NCI-H1105 treated with DMSO at 0.1 percent for 48 hours (cell line): ENCODE results near the gene SLC6A6.
A peak's percentile ranks its signal among the peaks of the same experiment; 100 is the strongest.

Source experiments
- DNase-seq: peaks from one replicate; lab custom pipeline; 2025; lab: John Stamatoyannopoulos, UW

SLC6A6 gene

DNA sequence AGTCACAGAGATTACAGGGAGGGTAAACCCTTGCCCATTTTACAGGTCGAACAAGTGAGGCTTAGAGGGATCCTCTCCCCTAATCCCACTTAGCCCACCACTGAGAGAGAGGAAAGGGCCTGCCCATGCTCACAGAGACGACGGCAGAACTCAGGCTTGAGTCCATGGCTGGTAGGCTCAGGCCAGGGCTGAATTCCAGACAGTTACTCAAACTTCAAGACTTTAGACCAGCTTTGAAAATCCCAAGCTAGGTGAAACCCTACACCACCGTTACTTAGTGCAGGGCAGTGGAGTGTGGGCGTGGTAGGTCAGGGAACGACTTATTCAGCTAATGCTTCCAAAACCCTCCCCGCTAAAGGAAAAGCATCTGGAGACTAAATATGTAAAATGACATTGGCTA, 121.4 kb downstream of the SLC6A6 start:
- DNase-seq: no peak

GRCh38 chr3:14524311-14524711, 121.9 kb downstream of the SLC6A6 start:
- no peak for DNase-seq

DNA sequence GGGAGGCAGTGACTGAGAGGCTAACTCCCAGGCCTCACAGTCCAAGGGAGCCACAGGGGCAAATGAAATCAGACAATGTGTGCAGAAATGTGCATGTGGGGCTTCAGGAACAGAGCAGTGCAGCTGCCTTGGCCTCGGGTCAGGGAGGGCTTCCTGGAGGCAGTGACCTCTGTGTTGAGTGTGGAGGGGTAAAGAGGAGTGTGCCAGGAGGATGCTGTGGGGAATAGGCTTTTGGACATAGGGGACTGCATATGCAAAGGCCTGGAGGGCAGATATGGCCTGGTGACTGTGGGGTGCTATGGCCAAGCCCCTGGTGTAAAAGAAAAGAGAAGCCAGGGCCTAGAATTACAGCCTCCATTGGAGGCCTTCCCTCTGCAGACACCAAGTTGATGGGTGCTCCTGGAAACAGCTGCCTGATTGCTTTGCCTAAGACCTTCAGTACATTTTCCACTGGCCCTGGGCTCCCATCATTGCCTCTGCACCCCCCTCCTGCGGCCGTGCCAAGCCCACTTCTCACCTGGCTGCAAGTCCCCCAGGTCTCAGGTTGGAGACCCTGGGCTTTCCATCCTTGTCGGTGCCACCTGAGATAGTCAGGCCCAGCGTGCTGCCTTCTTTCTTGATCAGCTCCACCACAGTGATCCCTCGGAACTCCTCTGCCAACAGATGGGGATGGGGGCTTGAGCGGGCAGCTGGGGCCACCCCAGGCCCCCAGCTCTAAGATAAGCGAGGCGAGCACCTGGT, 122.7 kb downstream of the SLC6A6 start:
- no peak for DNase-seq

GRCh38 chr3:14525685-14526631, 123.6 kb downstream of the SLC6A6 start:
- DNase-seq: no peak

GRCh38 chr3:14528081-14528480, 125.7 kb downstream of the SLC6A6 start:
- no peak for DNase-seq

DNA sequence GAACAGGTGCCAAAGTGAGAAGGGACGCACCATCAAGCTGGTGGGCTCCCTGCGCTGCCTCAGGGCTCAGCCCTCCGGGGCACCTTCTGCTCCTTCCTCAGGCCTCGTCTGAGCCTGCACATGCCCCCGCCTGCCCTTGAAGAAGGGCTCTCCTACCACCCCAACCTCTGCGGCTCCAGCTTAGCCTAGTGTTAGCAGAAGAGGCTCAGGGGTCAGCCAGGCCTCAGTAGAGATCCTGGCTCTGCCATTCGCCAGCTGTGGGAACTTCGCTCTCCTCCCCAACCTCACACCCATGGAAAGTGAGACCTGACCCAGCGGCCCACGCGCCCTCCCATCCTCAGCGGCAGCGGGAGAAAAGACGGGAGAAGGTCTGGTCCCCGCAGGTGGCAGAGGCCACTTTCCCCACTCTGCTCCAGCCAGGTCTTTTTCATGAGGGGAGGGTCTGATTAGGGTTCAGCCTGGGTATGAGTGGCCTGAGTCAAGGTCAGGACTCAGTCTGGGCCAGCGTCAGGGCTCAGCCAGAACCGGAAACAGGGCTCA, 129.5 kb downstream of the SLC6A6 start:
- no peak for DNase-seq

- DNase-seq: no peak
Measured at GRCh38 chr3:14532691-14533456, 130.5 kb downstream of the SLC6A6 start.

GRCh38 chr3:14533457-14533958, 131.1 kb downstream of the SLC6A6 start:
- DNase-seq: no peak

DNA sequence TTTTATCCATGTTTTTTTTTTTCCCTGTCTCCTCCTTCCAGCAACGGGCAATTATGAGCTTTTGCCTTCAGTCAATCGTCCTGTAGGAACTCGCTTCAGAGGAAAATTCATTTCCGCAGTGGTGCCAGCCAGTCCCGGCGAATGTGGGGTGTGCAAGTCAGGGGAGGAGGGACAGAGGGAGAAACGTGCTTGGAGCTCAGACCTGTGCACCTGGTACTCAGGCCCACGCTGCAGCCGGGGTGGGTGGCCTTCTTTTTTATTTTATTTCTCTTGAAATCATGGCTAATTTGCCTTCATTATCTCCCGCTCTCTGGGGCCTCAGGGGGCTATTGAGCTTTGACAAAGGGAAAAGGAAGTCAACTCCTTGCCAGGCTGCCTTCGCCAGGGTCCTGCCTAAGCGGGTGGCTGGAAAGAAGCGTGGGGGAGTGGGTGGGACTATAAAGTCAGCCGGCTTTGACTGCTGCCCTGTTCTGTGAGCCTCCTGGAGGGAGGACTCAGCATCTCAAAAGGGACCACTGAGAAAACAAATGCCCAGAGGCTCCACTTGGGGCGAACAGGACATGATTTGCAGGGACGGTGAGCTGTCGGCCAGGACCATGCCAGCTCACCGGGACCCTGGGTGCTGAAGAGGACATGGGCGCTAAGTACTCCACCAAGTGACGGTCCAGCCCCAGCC, 132.2 kb downstream of the SLC6A6 start:
- peak; percentile 46 for DNase-seq

GRCh38 chr3:14535616-14536015, 133.2 kb downstream of the SLC6A6 start:
- DNase-seq: no peak

DNA sequence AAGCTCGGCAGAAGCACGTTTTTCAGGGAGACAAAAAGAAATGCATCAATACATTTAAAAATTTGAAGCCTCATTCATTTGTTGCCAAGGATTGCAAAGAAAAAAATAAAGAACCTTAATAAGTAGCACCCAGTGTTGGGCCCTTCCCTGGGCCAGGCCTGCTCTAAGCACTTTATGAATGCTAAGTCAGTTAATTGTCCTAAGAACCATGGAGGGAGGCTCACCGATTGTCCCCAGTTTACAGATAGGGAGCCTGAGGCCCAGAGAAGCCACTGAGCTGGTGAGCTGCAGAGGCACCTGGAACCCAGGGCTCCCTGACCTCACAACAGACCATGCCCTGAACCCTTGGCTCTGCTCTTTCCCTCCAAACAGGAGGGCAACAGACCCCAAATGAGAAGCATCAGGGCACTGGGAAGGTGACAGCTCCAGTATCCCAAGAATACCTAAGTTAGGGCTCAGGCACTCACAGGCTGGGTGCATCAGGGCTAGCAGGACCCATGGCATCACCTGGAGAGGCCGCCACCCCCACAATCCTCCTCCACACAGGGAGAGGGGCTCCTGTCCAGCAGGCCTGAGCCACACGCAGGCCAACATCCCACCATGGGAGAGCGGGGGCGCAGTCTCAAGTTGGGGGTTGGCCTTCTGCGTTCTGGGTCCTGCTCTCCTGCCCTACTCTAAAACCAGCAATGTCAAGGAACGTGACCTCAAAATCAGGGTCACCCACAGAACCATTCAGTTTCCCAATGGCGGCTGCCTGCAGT, 133.8 kb downstream of the SLC6A6 start:
- DNase-seq: no peak

DNA sequence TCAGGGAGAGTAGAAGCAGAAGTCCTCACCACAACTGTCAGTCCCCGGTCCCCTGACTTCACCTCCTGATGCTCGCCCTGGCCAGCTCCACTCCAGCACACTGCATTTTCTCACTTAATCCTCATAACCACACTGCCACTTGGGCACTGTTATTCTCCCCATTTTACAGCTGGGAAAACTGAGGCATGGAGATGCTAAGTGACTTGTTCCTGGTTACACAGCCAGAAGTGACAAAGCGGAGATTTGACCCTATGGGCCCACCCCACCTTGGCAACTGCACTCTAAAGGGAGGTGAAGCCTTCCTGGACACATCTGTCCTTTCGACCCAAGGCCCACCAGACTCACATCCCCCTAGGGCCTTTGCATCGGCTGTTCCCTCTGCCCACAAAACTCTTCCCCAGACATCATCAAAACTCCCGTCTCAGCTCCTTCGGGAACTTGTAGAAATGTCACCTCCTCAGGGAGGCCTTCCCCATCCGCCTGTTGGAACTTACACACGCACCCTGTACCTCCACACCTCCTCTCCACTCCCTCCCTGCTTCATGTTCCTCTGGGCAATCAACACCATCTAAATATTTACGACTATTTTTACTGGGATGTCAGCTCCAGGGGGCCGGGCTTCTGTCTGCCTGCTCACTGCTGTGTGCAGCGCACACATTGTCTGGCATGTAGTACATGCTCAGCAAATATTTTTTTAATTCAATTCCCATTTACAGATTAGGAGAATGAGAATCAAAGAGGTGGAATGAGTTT, 134.6 kb downstream of the SLC6A6 start:
- no peak for DNase-seq

DNA sequence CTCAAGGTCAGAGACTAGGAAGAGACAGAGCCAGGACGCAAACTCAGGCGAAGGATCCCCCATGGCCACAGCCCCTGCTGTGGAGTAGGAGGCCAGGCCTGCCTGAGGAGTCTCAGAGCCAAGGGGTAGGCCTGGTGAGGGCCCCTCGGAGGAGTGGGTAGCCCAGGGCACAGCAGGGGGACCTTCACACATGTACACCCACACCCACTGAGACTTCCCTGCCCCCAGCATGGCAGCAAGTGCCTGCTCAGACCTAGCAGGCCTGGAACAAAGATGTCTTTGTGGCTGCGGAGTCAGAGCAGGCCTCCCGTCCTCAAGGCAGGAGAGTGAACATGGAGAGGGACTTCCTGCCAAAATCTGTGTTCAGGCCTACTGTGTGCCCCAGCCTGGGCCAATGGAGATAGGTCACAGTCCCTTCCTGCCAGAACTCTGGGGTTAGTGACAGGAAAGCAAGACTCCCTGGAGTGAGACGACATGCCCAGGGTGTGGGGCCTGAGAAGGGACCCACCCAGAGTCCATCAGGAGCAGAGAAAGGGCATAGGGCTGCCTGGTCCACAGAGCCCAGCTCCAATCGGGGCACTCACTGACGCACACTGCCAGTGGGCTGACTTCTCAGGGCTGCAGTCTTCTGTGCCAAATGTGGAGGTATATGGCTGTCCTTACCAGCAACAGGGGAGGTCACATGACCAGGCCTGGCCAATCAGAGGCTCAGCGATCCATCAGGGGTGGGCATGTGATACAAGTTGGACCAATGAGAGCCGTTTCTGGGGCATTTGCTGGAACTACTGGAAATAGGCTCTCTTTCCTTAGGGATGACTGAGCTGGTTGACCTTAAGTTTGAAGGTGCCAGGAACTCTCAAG, 135.4 kb downstream of the SLC6A6 start:
- no peak for DNase-seq

DNA sequence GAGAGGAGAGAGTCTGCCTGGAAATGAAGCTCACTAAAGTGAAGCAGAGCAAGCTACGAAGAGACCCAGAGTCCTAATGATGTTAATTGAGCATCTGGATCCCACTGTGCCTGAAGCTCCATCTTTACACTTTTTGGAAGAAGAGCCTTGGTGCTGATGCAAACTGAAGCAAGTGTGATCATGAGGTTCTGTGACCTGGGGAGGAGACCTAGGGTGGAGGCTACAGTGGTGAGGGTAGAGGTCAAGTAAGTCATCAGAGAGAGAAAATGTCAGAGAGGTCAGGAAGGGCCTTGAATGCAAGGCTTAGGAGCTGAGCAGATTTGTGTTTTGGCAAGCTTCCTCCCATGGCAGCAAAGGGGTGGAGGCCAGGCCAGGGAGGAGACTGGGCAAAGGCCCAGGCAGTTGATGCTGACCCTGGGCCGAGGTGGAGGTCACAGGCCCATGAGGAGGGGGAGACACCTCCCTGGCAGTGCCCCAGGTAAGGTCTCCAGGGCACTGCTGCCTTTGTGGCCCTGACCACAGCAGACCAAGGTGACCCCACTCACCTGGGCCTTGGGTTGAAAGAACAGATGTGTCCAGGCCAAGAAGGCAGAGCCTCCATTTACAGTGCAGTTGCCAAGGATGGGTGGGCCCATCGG, 136.2 kb downstream of the SLC6A6 start:
- no peak for DNase-seq
